Measurements from ENCODE around the gene CX3CR1.
A peak's percentile ranks its signal among the peaks of the same experiment; 100 is the strongest.

Gene CX3CR1

DNA sequence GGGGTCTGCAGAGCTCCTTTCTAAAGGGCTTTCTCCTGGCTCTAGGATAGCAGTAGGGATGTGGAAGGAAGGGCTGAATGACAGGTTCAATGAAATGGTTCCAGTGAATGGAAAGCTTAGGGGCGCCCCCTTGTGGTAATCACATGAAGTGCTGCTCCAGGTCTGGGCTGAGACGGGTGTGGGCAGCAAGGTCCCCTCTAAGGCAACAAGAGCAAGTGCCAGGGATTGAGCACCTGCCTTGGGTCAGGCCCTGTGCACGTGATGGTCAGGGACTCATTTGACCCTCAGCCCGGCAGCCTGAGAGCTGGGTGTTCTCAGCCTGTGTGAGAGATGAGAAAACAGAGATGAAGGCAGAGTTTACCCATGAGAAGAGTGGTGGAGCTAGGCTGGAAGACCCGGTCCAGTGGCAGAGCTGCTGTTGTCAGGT is 12.1 kb upstream of the CX3CR1 start:
- DNase-seq (ENCODE audit: low read depth), result peak; percentile 68

DNA sequence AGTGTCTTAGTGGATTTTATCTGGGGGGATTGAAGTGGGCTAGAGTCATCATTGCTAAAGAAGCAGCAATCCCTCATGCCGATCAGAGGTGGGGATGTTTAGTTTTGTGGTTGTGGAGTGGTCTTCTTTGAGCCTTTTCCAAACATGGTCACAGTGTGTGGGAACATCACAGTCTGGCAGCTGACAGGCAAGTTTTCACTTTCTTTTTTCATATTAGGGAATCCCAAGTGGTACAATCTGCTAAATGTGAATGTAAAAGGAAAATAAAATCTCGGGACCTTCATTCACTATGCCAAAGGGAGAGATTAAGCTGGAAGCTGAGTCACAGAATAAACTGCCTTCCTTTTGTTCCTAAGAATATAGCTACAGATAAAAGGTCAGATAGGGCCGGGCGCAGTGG is 10.4 kb upstream of the CX3CR1 start:
- no peak for DNase-seq (ENCODE audit: low read depth)

DNA sequence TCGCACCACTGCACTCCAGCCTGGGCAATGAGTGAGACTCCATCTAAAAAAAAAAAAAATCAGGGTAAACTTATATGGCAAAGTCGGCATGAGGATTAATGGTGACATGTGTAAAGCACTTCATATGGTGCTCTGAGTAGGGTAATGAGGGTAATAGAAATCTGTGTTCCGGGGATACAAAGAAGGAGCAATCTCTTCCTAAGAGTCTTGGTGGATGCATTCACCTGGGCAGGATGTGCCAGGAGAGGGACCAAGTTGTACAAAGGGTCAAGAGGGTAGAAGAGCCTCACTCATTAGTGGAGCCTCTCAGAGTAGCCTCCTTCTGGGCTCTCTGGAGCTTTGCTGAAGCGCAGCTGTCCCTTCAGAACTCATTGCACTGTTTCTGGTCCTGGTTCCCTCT is 9.3 kb upstream of the CX3CR1 start:
- DNase-seq (ENCODE audit: low read depth), result no peak

DNA sequence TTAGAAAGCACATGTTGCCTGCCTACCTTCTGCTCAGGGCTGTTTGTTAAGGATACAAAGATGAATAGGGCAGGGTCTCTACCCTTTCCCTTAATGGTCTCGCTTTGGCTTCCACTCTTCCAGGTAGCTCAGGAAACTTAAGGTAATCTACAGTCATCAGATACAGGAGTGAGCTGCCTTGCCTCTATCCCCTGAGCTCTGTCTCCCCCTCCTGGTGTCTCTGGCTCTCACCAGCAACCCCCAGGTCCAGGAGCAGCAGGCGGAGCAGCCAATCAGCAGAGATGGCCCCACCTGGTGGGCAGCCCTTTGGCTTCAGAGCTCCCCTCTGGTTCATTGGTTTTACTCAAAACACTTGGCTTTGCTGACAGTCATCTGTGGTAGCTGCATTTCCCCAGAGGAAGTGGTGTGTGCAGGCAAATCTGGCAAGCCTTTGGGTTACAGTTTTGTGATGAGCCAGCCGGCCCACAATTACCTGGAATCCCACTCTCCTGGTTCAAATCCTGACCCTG is 8.5 kb upstream of the CX3CR1 start:
- DNase-seq (ENCODE audit: low read depth), result peak; percentile 70

DNA sequence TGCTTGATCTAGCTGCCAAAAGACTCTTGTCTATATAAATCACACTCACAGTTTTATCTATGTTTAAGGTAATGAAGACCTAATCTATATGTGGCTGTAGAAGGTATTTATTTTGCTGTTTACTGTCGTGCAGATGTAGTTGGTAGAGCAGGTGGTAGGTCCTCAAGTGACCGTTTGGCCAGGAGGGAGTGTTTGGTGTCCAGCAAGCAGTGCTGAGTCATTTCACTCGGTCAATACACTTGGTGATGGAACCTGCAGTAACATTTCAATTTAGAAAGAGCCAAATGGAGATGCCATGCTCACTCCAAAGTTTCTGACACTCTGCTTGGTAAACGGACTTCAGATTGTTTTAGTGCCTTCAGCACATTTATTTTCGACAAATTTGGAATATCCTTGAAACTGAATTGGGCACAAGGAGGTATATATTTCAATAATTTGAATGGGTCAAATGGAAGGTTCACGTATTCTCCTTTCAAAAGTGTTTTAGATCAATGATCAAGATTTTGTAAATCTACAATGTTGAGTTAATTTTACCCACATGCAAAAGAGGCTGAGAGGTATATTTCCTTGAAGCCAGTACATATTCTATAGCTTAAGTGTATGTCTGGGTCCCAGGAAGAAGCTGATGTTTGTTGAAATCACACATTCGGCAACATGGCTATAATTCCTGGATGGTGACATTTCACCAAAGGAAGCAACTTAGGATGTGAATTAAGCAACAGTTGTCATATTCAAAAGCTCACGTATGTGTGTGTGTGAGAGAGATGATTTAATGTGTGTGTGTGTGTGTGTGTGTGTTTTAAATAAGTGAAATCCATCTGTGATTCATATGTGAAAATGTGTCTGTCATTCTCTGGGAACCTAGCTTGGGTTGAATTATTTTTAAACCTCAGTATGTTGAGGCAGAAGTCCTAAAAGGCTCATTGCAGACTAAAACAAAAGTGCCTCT is 7.7 kb upstream of the CX3CR1 start:
- no peak for DNase-seq (ENCODE audit: low read depth)

DNA sequence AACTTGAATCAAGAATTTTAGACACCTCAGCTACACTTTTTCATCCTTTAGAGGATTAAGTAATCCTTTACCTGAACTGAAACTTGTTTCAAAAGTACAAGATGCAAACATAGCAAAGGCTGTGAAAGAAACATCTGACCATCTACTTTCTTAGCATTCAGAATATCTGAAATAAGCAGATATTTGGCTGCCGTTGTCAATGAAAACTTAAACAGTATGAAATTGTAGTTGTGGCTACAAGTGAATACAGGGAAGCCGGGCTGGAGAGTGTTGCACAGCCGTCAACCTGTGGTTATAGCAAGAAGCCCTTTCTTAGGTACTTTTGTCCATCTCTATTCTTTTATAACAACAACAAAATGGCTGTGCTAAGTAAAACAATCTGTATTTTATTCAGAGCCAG is 6.9 kb upstream of the CX3CR1 start:
- no peak for DNase-seq (ENCODE audit: low read depth)

DNA sequence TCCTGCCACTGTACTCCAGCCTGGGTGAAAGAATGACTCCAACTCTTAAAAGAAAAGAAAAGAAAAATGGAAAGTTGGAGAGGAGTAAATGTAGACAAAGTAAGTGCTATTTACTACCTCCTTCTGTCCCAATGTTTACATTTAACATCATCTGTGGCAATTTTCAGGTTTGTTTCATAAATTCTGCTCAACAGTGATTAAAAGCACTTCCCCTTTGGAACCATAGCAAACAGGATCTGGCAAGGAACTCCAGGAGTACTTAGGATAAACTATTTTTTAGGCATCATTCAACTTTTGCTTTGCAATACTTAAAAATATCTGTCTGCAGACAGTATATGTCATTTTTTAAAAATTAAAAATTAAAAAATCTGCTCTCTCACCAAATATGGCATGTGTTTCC is 5.5 kb upstream of the CX3CR1 start:
- DNase-seq (ENCODE audit: low read depth), result no peak

DNA sequence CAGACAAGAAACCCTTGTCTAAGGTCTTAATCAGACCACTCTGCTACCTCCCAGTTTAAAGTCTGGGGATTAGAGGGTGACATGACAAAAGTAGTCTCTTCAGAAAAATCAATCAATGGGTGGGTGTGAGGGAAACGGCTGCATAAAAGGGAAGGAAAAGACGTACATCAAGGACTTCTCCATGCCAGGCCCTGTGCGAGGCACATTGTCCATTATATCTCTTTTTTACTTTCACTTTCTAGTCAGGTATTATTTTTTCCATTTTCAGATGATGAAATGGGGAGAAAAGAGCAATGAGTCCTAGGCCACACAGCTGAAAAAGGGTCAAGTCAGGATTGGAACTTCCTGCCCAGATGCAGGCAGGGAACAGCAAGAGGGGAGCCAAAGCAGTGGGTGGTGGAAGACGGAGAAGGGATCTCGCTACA is 4.6 kb upstream of the CX3CR1 start:
- DNase-seq (ENCODE audit: low read depth), result no peak

DNA sequence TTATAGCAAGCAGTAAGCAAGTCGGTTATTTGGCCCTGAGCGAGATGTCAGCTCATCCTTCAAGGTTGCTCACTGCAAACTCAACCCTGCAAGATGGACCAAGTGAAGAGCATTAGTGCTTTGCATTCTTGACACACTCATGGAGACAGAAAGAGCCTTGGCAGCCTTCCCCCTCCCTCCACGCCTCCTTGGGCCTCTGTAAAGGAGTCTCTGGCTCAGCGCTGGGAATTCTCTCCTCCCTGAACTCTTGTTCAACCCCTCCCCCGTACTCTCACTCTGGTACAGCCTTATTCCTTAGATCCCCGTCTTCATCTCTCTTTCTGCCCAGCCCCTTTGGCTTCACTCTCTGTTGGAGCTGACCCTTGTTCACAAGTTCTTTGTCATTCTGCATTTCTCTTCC is 2.2 kb upstream of the CX3CR1 start:
- no peak for DNase-seq (ENCODE audit: low read depth)

DNA sequence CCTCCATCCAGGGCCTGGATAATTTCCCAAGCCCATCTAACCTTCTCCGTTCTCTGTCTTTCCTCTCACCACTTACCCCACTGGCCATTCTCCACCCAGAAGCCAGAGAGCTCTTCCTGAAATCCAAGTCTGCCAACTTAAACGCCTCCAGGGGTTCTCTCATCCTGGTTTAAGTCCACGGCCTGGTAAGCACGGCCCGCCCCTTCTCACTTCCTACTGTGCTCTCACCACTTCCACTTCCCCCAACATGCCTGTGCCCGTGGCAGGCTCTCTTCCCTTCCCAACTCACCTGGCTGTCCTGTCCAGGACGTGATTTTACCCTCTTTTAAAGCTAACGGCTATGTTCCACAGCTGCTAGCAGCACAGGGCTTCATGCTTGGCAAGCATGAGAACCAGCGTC is 1.7 kb upstream of the CX3CR1 start:
- no peak for DNase-seq (ENCODE audit: low read depth)

DNA sequence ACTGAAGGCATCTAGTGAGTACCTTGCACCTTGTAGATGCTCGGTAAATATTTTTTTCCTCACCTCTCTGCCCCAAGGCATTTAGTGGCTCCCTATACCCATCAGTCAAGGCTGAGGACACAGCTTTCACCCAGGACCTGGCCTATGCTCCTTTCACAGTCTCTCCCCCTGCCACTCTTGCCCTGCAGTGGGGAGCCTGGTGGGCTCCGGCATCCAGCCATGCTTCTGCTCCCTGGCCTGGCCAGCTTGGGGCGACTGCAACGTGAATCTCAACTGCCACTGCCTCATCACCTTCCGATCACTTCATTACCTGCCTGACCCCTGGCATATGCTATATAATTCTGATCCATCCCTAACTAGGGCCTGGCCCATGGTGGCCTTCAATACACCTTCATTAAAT is 735 bp upstream of the CX3CR1 start:
- no peak for DNase-seq (ENCODE audit: low read depth)

DNA sequence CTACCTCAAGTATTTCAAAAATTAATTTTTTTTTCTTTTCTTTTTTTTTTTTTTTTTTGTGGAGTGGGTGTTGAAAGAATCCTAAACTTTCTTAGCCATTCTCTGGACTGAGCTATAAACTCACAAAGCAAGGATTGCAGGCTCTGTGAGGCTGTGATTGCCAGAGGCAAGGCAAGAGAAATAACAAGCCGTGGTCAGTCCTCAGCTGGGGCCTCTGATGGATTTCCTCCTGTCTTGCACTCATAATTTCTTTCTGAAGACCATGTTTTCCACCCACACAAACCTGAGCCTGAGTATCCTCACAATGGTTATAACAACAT is 1.3 kb downstream of the CX3CR1 start:
- DNase-seq (ENCODE audit: low read depth), result no peak

DNA sequence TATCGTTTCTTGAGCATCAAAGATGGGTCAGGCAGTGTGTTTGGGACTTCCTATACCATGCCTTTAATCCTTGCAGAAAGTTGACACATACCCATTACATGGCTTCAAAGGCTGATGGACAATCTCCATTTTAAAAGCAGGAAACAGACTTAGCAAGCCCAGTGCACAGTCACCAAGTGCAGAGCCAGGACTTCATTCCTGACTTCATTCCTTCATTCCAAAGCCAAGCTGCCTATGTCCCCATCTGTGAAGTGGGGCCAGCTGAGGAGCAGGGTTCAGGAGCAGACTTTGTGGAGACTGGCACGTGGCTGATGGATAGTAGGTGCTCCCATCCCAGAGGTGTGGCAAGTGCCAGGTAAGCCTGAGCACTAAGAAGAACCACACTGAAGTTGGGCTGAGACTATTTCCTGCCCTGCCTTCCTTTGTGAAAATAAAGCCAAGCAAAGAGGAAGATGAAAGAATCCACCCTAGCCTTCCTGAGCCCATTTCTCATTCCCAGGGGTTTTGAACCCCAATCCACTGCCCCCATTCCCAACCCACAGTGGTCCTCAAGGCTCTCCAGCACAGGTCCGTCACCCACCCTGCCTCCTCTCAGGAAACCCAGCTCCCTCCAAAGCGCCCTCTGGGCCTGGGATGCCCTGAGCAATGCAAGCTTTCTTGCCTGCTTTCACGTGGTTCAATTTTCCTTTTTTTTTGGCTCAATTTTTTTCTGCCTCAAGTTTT is 1.8 kb downstream of the CX3CR1 start:
- DNase-seq (ENCODE audit: low read depth), result no peak

DNA sequence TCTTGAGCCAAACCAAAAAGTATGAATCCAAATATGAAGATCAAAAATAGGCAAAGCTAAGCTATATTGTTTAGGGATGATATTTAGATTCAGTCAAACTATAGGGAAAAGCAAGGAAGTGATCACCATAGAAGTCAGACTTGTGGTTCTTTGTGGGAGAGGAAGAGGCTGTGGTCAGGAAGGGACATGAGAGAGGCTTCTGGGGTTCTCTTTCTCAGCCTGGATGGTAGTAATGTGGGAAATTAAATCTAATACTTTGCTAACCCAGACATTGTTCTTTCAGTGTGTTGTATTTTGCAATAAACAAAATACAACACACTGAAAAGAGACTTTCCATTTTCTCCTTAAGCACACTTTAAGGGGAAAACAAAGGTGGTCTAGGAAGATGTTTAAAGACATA is 3.1 kb downstream of the CX3CR1 start:
- no peak for DNase-seq (ENCODE audit: low read depth)

DNA sequence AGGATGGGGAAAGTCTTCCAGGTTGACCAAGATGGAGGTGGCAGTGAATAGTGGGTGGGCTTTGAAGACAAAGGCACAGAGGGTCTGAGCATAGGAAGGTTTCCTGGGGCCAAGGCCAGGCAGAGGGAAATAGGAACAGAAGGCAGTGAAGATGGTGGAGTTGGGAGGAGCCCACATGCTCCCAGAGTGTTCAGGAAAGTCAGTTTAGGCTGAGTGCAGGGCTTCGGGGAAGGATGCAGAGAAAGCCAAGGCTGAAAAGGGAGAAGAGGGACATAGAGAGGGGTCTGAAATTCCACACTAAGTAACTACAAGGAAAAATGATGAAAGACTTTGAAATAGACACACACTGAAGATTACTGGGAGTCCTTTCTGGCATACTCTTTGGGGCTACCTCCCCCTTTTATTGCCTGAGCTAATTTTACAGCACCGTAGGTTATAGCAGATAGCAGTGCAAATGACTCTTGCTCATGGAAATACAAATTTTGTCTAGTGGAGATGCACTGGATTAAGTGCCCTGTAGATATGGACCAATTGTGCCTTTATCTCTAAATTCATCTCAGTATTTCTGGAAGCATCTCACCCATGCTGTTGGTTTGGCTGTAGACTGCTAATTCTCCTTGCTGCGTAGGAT is 3.8 kb downstream of the CX3CR1 start:
- no peak for DNase-seq (ENCODE audit: low read depth)

DNA sequence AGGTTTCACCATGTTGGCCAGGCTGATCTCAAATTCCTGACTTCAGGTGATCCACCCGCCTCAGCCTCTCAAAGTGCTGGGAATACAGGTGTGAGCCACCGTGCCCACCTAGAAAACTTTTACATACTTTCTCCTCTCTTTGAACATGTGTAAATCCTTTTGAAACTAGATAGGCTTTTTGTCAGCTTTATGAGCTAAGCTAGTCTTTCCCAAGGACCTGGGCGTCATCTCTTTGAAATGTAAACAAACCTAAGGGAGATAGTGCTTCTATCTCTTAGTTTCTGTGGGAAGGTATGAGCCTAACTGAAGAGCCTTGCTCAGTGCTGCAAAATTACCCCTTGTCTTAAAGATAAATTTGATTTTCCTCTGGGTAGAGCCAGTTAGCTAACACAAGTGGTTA is 4.8 kb downstream of the CX3CR1 start:
- DNase-seq (ENCODE audit: low read depth), result no peak

DNA sequence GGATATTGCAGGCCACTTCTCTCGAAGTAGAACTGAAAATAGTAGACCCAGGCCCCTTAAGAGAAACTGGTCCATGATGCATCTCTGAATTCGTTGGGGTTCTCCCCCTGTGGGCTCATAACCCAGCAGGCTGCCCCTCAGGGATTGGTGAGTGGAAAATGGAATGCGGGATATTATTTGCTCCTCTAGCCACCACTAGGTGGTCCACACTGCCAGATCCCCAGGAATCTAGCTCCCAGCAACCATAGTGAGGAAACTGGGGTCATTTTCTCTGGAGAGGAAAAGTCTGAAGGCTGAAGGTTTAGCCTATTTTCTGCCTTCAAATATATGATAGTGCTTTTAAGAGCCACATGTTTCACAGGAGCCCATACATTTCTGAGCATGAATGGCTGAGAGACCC is 6.7 kb downstream of the CX3CR1 start:
- no peak for DNase-seq (ENCODE audit: low read depth)

DNA sequence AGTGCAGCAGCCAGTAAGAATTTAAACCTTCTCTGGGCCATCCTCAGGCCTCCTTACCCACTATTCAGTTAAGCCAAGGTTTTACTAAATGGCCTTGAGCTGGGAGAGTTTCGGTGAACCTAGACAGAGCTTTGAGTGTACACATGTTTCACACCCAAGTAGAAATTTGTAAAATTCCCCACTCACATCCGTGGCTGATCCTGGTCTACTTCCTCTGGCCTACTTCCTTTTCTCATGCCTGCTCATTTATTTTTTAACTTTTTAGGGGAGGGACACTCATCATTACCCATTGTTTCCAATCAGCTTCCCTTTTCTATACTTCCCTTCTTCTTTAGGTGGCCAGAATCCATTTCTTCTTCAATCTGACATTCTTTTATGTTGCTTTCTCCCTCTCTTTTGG is 7.6 kb downstream of the CX3CR1 start:
- no peak for DNase-seq (ENCODE audit: low read depth)

DNA sequence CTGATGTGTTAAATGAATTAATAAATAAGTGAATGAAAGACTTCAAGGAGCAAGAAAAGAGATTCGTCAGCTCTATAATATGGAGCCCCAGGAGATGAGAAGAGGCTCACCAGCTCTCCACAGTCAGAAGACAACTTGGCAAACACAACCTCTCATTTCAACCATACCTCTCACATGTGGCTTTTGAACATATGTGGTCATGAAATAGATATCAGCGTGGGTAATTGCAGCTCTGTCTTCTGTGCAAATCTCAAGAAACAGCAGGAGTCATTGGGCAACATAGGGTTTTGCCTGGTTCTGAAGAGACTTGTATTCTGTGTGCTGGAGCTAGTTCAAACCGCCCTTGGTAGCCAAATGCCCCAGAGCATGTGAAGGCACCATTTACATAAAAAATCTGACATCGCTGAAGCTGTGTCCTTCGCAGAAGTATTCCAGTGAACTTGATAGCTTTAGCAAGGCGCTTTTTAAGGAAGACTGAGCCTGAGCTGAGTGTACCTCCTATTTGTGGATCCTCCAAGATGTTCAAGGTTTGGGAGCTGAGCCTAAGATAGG is 8.4 kb downstream of the CX3CR1 start:
- no peak for DNase-seq (ENCODE audit: low read depth)

DNA sequence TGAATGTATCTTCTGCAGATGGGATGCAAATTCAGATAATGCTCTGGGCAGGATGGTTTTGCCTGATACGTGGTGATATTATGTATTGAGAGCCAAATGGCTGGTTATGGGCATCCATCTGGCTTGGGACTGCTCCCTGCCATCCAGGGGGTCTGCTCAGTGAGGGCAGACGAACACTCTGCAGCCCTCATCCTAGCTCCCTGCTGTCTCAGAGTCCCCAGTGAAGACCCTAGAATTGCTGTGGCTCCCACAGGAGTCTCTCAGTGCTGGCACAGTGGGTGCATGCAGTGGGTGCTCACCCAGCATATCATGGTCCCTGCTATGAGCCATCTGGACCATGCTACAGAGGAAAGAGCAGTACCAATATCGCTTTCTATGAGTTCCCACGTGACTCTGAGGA is 10.3 kb downstream of the CX3CR1 start:
- no peak for DNase-seq (ENCODE audit: low read depth)

DNA sequence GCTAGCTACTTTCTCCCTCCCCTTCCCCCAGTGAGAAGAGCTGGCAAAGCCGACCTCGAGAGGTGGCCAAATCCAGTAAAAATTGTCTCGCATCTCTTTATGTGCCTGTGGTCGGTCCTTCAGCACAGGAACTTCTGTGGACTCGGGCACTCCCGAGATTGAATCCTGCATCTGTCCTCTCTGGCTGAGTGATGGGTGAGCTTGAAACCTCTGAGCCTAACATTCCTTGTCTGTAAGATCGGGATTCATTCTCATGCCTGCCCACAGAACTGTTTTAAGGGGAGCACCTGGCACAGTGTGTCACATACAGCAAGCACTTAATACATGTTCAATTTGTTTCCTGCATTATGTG is 11.3 kb downstream of the CX3CR1 start:
- DNase-seq (ENCODE audit: low read depth), result no peak

DNA sequence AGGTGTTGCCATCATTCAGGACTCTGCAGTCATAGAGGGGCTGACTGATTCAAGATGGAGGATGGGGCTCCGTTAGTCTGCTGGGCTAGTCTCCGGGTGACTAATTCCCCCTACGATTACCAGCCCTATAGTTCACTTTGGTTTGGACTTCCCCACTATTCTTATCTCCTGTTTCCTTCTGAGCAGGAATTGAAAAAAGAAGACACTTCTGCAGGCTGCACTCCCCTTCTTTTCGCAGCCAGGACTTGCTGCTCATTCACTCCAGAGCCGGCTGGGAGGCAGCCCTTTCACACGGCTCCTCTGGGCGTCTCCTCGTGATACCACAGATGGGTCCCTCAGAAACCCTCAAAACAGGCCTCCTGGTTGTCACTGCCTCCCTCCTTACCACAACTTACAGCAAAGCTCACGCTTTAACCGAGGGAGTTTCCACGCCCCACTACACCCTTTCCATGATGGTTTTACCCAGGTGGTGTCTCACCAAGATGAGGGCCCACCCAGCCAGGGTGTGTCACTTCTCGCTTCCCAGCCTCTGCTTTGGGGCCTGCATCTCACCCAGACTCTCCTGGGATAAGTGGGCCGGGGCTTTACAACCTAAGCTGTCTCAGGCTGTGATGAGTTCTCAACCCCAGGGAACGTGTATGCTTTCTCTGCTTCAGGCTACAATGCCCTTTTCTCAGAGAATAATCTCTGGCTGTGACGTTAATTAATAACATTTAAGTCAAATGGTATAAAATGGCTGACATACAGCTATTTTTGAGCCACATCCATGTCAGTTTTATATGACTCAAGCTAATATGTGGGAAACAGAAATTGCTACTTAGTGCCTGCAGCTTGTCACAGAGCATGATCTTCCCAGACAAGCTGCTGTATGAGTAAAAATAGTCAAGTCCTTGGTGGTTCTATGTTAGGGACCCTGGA is 11.9 kb downstream of the CX3CR1 start:
- peak; percentile 73 for DNase-seq (ENCODE audit: low read depth)

Data from activated gamma-delta T cell treated with anti-CD3 and anti-CD28 coated beads, Interleukin-2, amount 50 U/mL, for 16 hours (primary cell).